Measurements from ENCODE around the gene RFX7.
A peak's percentile ranks its signal among the peaks of the same experiment; 100 is the strongest.

RFX7 gene

DNA sequence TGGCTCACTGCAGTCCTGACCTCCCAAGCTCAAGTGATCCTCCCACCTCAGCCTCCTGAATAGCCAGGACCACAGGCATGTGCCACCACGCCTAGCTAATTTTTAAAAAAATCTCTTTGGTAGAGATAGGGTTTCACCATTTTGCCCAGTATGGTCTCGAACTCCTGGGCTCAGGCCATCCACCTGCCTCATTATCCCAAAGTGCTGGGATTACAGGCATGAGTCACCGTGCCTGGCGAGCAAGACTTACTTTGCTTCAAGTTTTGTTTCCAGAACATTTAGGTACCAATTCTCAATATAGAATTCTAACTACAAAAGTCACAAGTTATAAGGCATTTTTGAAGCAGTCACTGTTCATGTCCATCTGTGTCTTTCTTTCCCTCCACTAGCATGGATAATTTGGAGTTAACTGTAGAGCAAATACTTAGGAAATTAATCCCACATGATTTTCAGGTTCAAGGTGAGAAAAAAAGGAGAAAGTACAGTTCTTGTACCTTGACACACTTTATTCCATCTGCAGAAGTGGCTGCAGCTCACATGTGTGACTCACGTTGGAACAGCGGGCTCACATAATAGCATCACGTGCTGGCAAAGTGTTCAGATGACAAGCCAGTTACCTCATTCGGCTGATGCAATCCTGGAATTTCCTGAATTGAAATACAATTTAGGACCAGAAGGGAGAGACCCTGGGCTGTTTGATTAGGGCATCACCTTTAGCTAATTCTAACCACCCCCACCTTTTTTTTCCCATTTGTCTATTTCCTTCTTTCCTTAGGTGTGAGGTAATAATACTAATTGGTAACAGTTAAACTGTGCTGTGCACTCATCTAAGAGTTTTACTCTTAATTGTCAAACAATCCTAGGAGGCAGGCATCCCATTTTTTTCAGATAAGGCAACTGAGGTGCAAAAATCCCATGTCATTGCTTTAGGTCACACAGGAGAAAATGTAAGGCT is 203.3 kb downstream of the RFX7 start (continued):
- TF ChIP-seq ZNF24 (tag by site-specific recombination; IDR thresholded peaks at IDR 0.05) (peak; percentile 90), ZNF664 (tag by site-specific recombination; IDR thresholded peaks at IDR 0.05) (peak; percentile 49; the same call in 1 of the 2 replicates), KLF17 (tag by site-specific recombination; IDR thresholded peaks at IDR 0.05) (peak; percentile 80), ZNF639 (tag by site-specific recombination; IDR thresholded peaks at IDR 0.05) (peak; percentile 36; the same call in 1 of the 2 replicates), ZNF555 (tag by site-specific recombination; conservative IDR thresholded peaks at IDR 0.05) (no peak), KLF8 (tag by site-specific recombination; IDR thresholded peaks at IDR 0.05) (peak; percentile 34; the same call in 1 of the 2 replicates), ZXDB (tag by site-specific recombination; IDR thresholded peaks at IDR 0.05) (peak; percentile 63), IKZF3 (tag by site-specific recombination; IDR thresholded peaks at IDR 0.05) (peak; percentile 95), ZNF692 (tag by site-specific recombination; IDR thresholded peaks at IDR 0.05) (peak; percentile 66), ZSCAN4 (tag by site-specific recombination; IDR thresholded peaks at IDR 0.05) (peak; percentile 13; the same call in 1 of the 2 replicates), ZNF843 (tag by site-specific recombination; IDR thresholded peaks at IDR 0.05) (0 out of 2 replicates have a peak, but pooled peaks have one; percentile 53), BCL11B (tag by site-specific recombination; IDR thresholded peaks at IDR 0.05; ENCODE audit: low read depth) (no peak), ZNF324 (tag by site-specific recombination; IDR thresholded peaks at IDR 0.05) (peak; percentile 77; the same call in 1 of the 2 replicates), GLI2 (tag by site-specific recombination; IDR thresholded peaks at IDR 0.05; ENCODE audit: borderline replicate concordance, low read depth) (peak; percentile 14; the same call in 1 of the 2 replicates), ZSCAN30 (tag by site-specific recombination; IDR thresholded peaks at IDR 0.05) (peak; percentile 92), ZNF626 (tag by site-specific recombination; IDR thresholded peaks at IDR 0.05) (no peak), FEZF1 (tag by site-specific recombination; IDR thresholded peaks at IDR 0.05) (peak; percentile 82), WT1 (tag by site-specific recombination; IDR thresholded peaks at IDR 0.05) (peak; percentile 40; the same call in 1 of the 2 replicates), REPIN1 (tag by site-specific recombination; IDR thresholded peaks at IDR 0.05; ENCODE audit: low read depth) (no peak), ZNF560 (tag by site-specific recombination; IDR thresholded peaks at IDR 0.05; ENCODE audit: borderline replicate concordance) (no peak), ZNF354C (tag by site-specific recombination; IDR thresholded peaks at IDR 0.05; ENCODE audit: borderline replicate concordance, low read depth) (no peak), BCL11A (tag by site-specific recombination; IDR thresholded peaks at IDR 0.05; ENCODE audit: low read depth) (0 out of 2 replicates have a peak, but pooled peaks have one; percentile 25), ZNF677 (tag by site-specific recombination; IDR thresholded peaks at IDR 0.05) (no peak), ZNF169 (tag by site-specific recombination; IDR thresholded peaks at IDR 0.05) (no peak), ZNF280D (tag by site-specific recombination; IDR thresholded peaks at IDR 0.05) (no peak), ZBTB48 (tag by site-specific recombination; IDR thresholded peaks at IDR 0.05) (no peak)
- TF ChIP-seq, protein P1, sequence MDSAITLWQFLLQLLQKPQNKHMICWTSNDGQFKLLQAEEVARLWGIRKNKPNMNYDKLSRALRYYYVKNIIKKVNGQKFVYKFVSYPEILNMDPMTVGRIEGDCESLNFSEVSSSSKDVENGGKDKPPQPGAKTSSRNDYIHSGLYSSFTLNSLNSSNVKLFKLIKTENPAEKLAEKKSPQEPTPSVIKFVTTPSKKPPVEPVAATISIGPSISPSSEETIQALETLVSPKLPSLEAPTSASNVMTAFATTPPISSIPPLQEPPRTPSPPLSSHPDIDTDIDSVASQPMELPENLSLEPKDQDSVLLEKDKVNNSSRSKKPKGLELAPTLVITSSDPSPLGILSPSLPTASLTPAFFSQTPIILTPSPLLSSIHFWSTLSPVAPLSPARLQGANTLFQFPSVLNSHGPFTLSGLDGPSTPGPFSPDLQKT (IDR thresholded peaks at IDR 0.05; ENCODE audit: borderline replicate concordance, low read depth, low read length): no peak
- TF ChIP-seq, protein P2, sequence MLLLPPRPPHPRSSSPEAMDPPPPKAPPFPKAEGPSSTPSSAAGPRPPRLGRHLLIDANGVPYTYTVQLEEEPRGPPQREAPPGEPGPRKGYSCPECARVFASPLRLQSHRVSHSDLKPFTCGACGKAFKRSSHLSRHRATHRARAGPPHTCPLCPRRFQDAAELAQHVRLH (tag by site-specific recombination; IDR thresholded peaks at IDR 0.05): 0 out of 2 replicates have a peak, but pooled peaks have one; percentile 44

Data from HEK293 (cell line).